HEK293 (cell line): ENCODE results near the gene USP32.

Experiments used
- MZF1 ChIP-seq: fragments of 450-650 bp; formaldehyde crosslinking; IDR thresholded peaks from 2 replicates; pipeline ENCODE4 v1.5.1; 2017; ENCODE audit warnings: missing biosample characterization, missing genetic modification characterization, borderline replicate concordance
- PBX3 ChIP-seq: sonication (generic); formaldehyde crosslinking; IDR thresholded peaks from 2 replicates; pipeline ENCODE4 v1.8.1; 2022; ENCODE audit warnings: mild to moderate bottlenecking, moderate library complexity, missing genetic modification reagents
- ZNF16 ChIP-seq: fragments of 450-650 bp; formaldehyde crosslinking; IDR thresholded peaks from 2 replicates; pipeline ENCODE4 v1.5.1; 2016; ENCODE audit warnings: low read depth, missing biosample characterization, missing genetic modification characterization
- TF ChIP-seq, protein P1 (sequence below): fragments of 450-650 bp; formaldehyde crosslinking; IDR thresholded peaks from 2 replicates; pipeline ENCODE4 v1.5.1; 2017; ENCODE audit warnings: missing biosample characterization, missing genetic modification characterization
- TF ChIP-seq, protein P2 (sequence below): fragments of 450-650 bp; formaldehyde crosslinking; IDR thresholded peaks from 2 replicates; pipeline ENCODE4 v1.5.1; 2016; ENCODE audit warnings: missing biosample characterization, missing genetic modification characterization

DNA sequence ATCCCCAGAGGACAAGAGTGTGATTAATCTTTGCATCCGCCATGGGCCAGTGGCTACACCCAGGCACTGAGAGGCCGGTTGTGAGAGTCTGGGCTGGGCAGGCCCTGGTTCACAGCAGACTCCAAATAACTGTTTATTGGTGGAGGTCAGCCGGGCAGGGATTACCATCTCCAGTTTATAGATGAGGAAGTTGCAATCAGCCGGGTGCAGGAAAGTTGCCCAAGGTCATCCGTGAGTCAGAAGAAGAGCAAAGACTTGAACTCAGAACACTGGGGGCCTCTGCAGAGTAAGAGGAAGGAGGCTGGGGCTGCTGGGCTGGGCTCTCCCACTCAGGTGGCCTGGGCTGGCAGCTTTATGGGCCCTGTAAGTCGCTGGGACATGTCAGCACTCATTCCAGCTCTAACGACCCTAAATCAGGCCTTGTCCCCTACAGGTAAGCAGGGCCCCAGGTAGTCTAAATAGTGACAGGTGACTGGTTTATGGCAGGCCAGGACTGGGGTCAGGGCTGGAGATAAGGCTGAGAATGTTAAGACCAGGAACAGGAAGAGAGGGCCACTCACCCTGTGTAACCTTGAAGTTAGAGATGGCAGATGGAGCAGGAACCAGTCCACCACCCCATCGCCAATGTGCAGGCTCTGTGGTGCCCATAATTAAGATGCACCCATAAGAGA lies 244.2 kb downstream of the USP32 start:
- TF ChIP-seq, protein P1, sequence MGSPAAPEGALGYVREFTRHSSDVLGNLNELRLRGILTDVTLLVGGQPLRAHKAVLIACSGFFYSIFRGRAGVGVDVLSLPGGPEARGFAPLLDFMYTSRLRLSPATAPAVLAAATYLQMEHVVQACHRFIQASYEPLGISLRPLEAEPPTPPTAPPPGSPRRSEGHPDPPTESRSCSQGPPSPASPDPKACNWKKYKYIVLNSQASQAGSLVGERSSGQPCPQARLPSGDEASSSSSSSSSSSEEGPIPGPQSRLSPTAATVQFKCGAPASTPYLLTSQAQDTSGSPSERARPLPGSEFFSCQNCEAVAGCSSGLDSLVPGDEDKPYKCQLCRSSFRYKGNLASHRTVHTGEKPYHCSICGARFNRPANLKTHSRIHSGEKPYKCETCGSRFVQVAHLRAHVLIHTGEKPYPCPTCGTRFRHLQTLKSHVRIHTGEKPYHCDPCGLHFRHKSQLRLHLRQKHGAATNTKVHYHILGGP (tag by site-specific recombination), result no peak
- TF ChIP-seq MZF1 (tag by site-specific recombination) (no peak), ZNF16 (tag by site-specific recombination) (no peak), PBX3 (CRISPR knock-in tag) (no peak)
- TF ChIP-seq, protein P2, sequence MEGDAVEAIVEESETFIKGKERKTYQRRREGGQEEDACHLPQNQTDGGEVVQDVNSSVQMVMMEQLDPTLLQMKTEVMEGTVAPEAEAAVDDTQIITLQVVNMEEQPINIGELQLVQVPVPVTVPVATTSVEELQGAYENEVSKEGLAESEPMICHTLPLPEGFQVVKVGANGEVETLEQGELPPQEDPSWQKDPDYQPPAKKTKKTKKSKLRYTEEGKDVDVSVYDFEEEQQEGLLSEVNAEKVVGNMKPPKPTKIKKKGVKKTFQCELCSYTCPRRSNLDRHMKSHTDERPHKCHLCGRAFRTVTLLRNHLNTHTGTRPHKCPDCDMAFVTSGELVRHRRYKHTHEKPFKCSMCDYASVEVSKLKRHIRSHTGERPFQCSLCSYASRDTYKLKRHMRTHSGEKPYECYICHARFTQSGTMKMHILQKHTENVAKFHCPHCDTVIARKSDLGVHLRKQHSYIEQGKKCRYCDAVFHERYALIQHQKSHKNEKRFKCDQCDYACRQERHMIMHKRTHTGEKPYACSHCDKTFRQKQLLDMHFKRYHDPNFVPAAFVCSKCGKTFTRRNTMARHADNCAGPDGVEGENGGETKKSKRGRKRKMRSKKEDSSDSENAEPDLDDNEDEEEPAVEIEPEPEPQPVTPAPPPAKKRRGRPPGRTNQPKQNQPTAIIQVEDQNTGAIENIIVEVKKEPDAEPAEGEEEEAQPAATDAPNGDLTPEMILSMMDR (tag by site-specific recombination), result no peak
